ENCODE results near the gene YIPF1.

YIPF1 gene

GRCh38 chr1:53871773-53872484, 17.7 kb downstream of the YIPF1 start:
- H3K79me2 ChIP-seq (ENCODE audit: control insufficient read depth, insufficient read depth, low read length, unreplicated experiment) = no peaks in the 10 kb centered on the region
- no peak overlapping the region for H3K27ac ChIP-seq (ENCODE audit: low read depth, low read length)
- no peaks in the 10 kb centered on the region for H3K4me1 ChIP-seq (ENCODE audit: control insufficient read depth, insufficient read depth, low read length, unreplicated experiment)
- no peak overlapping the region for H3K4me3 ChIP-seq (ENCODE audit: low read depth, low read length)
- peaks cover 4% of the 10 kb centered on the region; the same call in 1 of the 2 replicates for H3K36me3 ChIP-seq (ENCODE audit: insufficient read depth, low read length)
- H2AFZ ChIP-seq (ENCODE audit: low read length, unreplicated experiment) = no peak overlapping the region
- no peaks in the 10 kb centered on the region for H3K27me3 ChIP-seq (ENCODE audit: insufficient read depth, low read length)

- Histone ChIP-seq H3K36me3 (ENCODE audit: insufficient read depth, low read length) (peaks cover 10% of the 10 kb centered on the region), H3K27ac (ENCODE audit: low read depth, low read length) (no peak overlapping the region), H3K79me2 (ENCODE audit: control insufficient read depth, insufficient read depth, low read length, unreplicated experiment) (no peaks in the 10 kb centered on the region), H3K4me1 (ENCODE audit: control insufficient read depth, insufficient read depth, low read length, unreplicated experiment) (no peaks in the 10 kb centered on the region), H3K4me3 (ENCODE audit: low read depth, low read length) (no peak overlapping the region), H3K27me3 (ENCODE audit: insufficient read depth, low read length) (no peaks in the 10 kb centered on the region), H2AFZ (ENCODE audit: low read length, unreplicated experiment) (no peak overlapping the region)
Measured at GRCh38 chr1:53871221-53871620, 18.4 kb downstream of the YIPF1 start.

DNA sequence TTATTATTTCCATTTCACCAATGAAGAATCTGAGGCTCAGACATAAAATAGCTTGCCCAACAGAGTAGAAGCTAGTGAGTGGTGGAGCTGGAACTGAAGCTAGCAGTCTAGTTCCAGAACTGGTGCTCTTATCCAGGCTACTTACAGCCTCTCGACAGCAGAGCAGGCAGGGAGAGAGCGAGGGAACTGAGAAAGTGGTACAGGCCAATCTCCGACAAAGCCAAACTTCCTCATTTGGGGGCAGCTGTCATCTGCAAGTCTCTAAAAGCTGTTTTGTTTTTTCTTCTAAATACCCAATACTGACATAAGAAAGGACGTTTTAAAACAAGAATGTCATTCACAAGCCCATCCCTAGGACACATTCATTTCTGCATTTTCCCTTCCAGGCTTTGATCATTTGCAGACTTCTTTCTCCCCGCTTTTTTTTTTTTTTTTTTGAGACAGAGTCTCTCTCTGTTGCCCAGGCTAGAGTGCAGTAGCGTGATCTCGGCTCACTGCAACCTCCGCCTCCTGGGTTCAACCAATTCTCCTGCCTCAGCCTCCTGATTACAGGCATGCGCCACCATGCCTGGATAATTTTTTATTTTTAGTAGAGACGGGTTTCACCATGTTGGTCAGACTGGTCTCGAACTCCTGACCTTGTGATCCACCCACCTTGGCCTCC, 20.0 kb downstream of the YIPF1 start:
- no peak overlapping the region for H2AFZ ChIP-seq (ENCODE audit: low read length, unreplicated experiment)
- no peaks in the 10 kb centered on the region for H3K27me3 ChIP-seq (ENCODE audit: insufficient read depth, low read length)

DNA sequence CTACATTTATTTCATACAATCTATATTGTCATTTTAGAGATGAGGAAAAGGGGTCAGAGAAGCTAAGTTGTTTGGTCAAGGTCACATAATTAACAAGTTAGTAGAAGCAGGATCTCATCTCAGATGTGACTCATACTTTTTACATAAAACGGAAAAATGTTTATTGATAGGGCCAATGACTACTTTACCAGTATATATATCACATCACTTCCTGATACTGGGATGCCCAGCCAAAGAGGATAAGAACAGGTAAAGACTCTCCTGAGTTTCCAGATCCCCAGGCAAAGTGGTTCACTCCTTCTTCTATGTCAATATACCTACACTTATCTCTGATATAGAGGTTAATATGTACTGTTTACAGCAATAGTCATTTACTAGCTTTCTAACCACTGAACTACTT, 21.0 kb downstream of the YIPF1 start:
- Histone ChIP-seq H3K27me3 (ENCODE audit: insufficient read depth, low read length) (no peaks in the 10 kb centered on the region), H3K27ac (ENCODE audit: low read depth, low read length) (no peak overlapping the region), H3K4me1 (ENCODE audit: control insufficient read depth, insufficient read depth, low read length, unreplicated experiment) (no peaks in the 10 kb centered on the region), H3K36me3 (ENCODE audit: insufficient read depth, low read length) (peaks cover 13% of the 10 kb centered on the region), H3K79me2 (ENCODE audit: control insufficient read depth, insufficient read depth, low read length, unreplicated experiment) (no peaks in the 10 kb centered on the region), H2AFZ (ENCODE audit: low read length, unreplicated experiment) (no peak overlapping the region), H3K4me3 (ENCODE audit: low read depth, low read length) (no peak overlapping the region)

More for the DNA sequence above, 20.0 kb downstream of the YIPF1 start:
- Histone ChIP-seq H3K27ac (ENCODE audit: low read depth, low read length) (no peak overlapping the region), H3K4me1 (ENCODE audit: control insufficient read depth, insufficient read depth, low read length, unreplicated experiment) (no peaks in the 10 kb centered on the region), H3K36me3 (ENCODE audit: insufficient read depth, low read length) (peaks cover 13% of the 10 kb centered on the region), H3K4me3 (ENCODE audit: low read depth, low read length) (no peak overlapping the region), H3K79me2 (ENCODE audit: control insufficient read depth, insufficient read depth, low read length, unreplicated experiment) (no peaks in the 10 kb centered on the region)

- H3K79me2 ChIP-seq (ENCODE audit: control insufficient read depth, insufficient read depth, low read length, unreplicated experiment) = no peaks in the 10 kb centered on the region
- H3K27ac ChIP-seq (ENCODE audit: low read depth, low read length) = no peak overlapping the region
- H3K36me3 ChIP-seq (ENCODE audit: insufficient read depth, low read length) = peaks cover 9% of the 10 kb centered on the region
- H3K27me3 ChIP-seq (ENCODE audit: insufficient read depth, low read length) = no peaks in the 10 kb centered on the region
- H3K4me1 ChIP-seq (ENCODE audit: control insufficient read depth, insufficient read depth, low read length, unreplicated experiment) = no peaks in the 10 kb centered on the region
- no peak overlapping the region for H3K4me3 ChIP-seq (ENCODE audit: low read depth, low read length)
- H2AFZ ChIP-seq (ENCODE audit: low read length, unreplicated experiment) = no peak overlapping the region
Measured at GRCh38 chr1:53862507-53862906, 27.1 kb downstream of the YIPF1 start.

GRCh38 chr1:53860967-53861411, 28.6 kb downstream of the YIPF1 start:
- no peaks in the 10 kb centered on the region for H3K79me2 ChIP-seq (ENCODE audit: control insufficient read depth, insufficient read depth, low read length, unreplicated experiment)
- no peaks in the 10 kb centered on the region for H3K4me1 ChIP-seq (ENCODE audit: control insufficient read depth, insufficient read depth, low read length, unreplicated experiment)
- no peaks in the 10 kb centered on the region for H3K27me3 ChIP-seq (ENCODE audit: insufficient read depth, low read length)
- H2AFZ ChIP-seq (ENCODE audit: low read length, unreplicated experiment) = no peak overlapping the region
- peaks cover under 1% of the 10 kb centered on the region for H3K36me3 ChIP-seq (ENCODE audit: insufficient read depth, low read length)
- H3K27ac ChIP-seq (ENCODE audit: low read depth, low read length) = no peak overlapping the region
- no peak overlapping the region for H3K4me3 ChIP-seq (ENCODE audit: low read depth, low read length)

GRCh38 chr1:53851571-53852285, 37.9 kb downstream of the YIPF1 start:
- H3K27me3 ChIP-seq (ENCODE audit: insufficient read depth, low read length) = no peaks in the 10 kb centered on the region
- H3K36me3 ChIP-seq (ENCODE audit: insufficient read depth, low read length) = no peaks in the 10 kb centered on the region
- no peak overlapping the region for H3K4me3 ChIP-seq (ENCODE audit: low read depth, low read length)
- H3K4me1 ChIP-seq (ENCODE audit: control insufficient read depth, insufficient read depth, low read length, unreplicated experiment) = no peaks in the 10 kb centered on the region
- H3K79me2 ChIP-seq (ENCODE audit: control insufficient read depth, insufficient read depth, low read length, unreplicated experiment) = no peaks in the 10 kb centered on the region
- no peak overlapping the region for H2AFZ ChIP-seq (ENCODE audit: low read length, unreplicated experiment)
- H3K27ac ChIP-seq (ENCODE audit: low read depth, low read length) = no peak overlapping the region

DNA sequence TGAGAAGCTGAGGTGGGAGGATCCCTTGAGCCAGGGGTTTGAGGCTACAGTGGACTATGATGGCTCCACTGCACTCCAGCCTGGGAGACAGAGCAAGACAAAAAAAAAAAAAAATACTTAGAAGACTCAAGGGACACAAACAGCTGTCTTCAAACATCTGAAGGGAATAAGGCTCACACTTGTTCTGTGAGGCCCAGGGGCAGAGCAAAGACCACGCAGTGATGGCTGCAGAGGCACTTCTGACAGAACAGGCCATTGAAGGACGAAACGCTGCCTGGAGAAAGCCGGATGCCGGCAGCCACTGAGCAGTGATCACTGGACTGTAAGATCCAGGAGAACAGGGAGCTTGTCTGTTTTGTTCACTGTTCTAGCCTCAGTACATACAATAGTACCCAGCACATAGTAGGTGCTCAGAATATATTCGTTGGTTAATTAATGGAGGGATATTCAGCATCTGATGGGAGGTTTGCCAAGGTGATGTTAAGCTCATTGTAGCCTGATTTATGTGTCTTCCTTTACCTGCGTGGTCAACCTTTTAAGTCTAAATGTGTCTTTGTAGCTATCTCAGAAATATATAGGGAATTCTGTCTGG, 39.4 kb downstream of the YIPF1 start:
- H2AFZ ChIP-seq (ENCODE audit: low read length, unreplicated experiment) = no peak overlapping the region
- no peaks in the 10 kb centered on the region for H3K79me2 ChIP-seq (ENCODE audit: control insufficient read depth, insufficient read depth, low read length, unreplicated experiment)
- H3K27me3 ChIP-seq (ENCODE audit: insufficient read depth, low read length) = no peaks in the 10 kb centered on the region
- no peak overlapping the region for H3K27ac ChIP-seq (ENCODE audit: low read depth, low read length)
- no peak overlapping the region for H3K4me3 ChIP-seq (ENCODE audit: low read depth, low read length)
- no peaks in the 10 kb centered on the region for H3K36me3 ChIP-seq (ENCODE audit: insufficient read depth, low read length)
- no peaks in the 10 kb centered on the region for H3K4me1 ChIP-seq (ENCODE audit: control insufficient read depth, insufficient read depth, low read length, unreplicated experiment)

DNA sequence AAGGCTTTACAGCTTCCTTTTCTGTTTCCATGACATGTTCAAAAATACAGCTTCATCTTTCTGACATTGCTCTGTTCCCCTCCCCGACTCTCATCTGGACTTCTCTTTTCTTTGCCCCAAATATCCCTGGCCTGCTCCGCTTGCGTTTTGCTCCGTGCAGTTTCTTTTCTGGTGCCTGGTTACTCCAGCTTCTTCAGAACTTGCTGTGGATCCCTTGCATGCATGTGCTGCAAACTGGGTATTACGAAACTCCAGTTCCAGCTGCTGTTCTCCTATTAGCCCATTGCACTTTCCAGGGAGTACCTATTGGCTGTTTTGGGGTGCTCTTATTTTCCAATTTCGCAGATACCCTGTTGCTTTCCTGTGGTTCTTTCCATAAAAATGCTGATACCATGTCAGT, 41.6 kb downstream of the YIPF1 start:
- Histone ChIP-seq H3K4me3 (ENCODE audit: low read depth, low read length) (no peak overlapping the region), H3K4me1 (ENCODE audit: control insufficient read depth, insufficient read depth, low read length, unreplicated experiment) (no peaks in the 10 kb centered on the region), H2AFZ (ENCODE audit: low read length, unreplicated experiment) (no peak overlapping the region), H3K27ac (ENCODE audit: low read depth, low read length) (no peak overlapping the region), H3K36me3 (ENCODE audit: insufficient read depth, low read length) (no peaks in the 10 kb centered on the region), H3K27me3 (ENCODE audit: insufficient read depth, low read length) (no peaks in the 10 kb centered on the region), H3K79me2 (ENCODE audit: control insufficient read depth, insufficient read depth, low read length, unreplicated experiment) (no peaks in the 10 kb centered on the region)

GRCh38 chr1:53842347-53842746, 47.2 kb downstream of the YIPF1 start:
- no peaks in the 10 kb centered on the region for H3K36me3 ChIP-seq (ENCODE audit: insufficient read depth, low read length)
- no peaks in the 10 kb centered on the region for H3K27me3 ChIP-seq (ENCODE audit: insufficient read depth, low read length)
- H3K4me1 ChIP-seq (ENCODE audit: control insufficient read depth, insufficient read depth, low read length, unreplicated experiment) = no peaks in the 10 kb centered on the region
- H3K27ac ChIP-seq (ENCODE audit: low read depth, low read length) = no peak overlapping the region
- peaks cover 5% of the 10 kb centered on the region for H3K79me2 ChIP-seq (ENCODE audit: control insufficient read depth, insufficient read depth, low read length, unreplicated experiment)
- no peak overlapping the region for H3K4me3 ChIP-seq (ENCODE audit: low read depth, low read length)
- no peak overlapping the region for H2AFZ ChIP-seq (ENCODE audit: low read length, unreplicated experiment)

Measured in ACC112 (cell line).